ENCODE results near the gene OLFM2. TPM values are rescaled to one million over a fixed set of nuclear protein-coding genes. Genes with fewer than 3 reads are reported as not detected.

The OLFM2 gene
- total RNA-seq, 1 experiment from 2014 or later: 75.6 TPM

DNA sequence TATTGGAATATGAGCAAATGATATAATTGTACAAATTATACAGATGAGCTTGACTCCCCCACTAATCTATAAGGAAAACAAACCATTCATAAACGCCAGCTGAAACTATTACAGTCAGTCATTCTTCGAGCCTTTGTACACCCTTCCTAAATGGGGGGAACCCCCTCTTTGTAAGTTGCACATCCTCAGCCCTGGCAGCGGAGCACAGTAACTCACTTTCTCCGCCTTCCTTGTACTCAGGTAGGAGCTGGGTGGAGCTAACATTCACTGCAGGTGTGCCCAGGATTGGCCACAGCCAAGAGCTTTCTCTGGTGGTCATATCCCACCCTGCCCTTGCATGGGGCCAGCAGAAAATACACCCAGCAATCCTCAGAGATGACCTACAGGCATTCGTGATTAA lies 72.6 kb downstream of the OLFM2 start:
- no peak overlapping the region for H3K27ac ChIP-seq (ENCODE audit: insufficient read length, low read depth, low read length)
- no peak overlapping the region for H2BK120ac ChIP-seq (ENCODE audit: low read depth, low read length, poor library complexity, severe bottlenecking)
- no peak overlapping the region for H2BK20ac ChIP-seq (ENCODE audit: low read depth, low read length, poor library complexity, severe bottlenecking)
- H4K20me1 ChIP-seq (ENCODE audit: control insufficient read depth, insufficient read depth, insufficient read length): no peaks in the 10 kb centered on the region
- no peaks in the 10 kb centered on the region for H3K27me3 ChIP-seq (ENCODE audit: insufficient read depth, low read length)
- H3K9me3 ChIP-seq (ENCODE audit: control insufficient read depth, low read depth, low read length): no peaks in the 10 kb centered on the region
- Mint-ChIP-seq H3K4me3 (no peak overlapping the region), H3K27ac (peak overlapping the region in 2 of 3 experiments; percentile 21 to 36; a peak in 1 of 7 replicates), H3K4me1 (peaks cover 6 to 22% of the 10 kb centered on the region in 2 experiments), H3K36me3 (ENCODE audit: insufficient read depth in 1 of 3, low read depth in 3 of 3) (peaks cover 2 to 16% (median 14%) of the 10 kb centered on the region in 3 experiments; a peak in 6 of 7 replicates), H3K9me3 (no peaks in the 10 kb centered on the region), H3K27me3 (ENCODE audit: low read depth) (no peaks in the 10 kb centered on the region)
- no peak overlapping the region for H4K91ac ChIP-seq (ENCODE audit: insufficient read length, low read depth, low read length)
- no peak overlapping the region for H4K8ac ChIP-seq (replicated peaks; ENCODE audit: insufficient read length, low read depth, low read length)
- no peak overlapping the region for H2AFZ ChIP-seq (ENCODE audit: low read length)
- H2AK5ac ChIP-seq (ENCODE audit: insufficient read length, low read length): no peak overlapping the region
- WGBS (ENCODE audit: extremely low coverage, insufficient read length, low lambda C conversion rate): no CpG with 5 or more reads among the region's 5 CpGs
- H3K56ac ChIP-seq (ENCODE audit: insufficient read length, low read depth, low read length): no peak overlapping the region
- no peak for DNase-seq
- TF ChIP-seq, protein P1, sequence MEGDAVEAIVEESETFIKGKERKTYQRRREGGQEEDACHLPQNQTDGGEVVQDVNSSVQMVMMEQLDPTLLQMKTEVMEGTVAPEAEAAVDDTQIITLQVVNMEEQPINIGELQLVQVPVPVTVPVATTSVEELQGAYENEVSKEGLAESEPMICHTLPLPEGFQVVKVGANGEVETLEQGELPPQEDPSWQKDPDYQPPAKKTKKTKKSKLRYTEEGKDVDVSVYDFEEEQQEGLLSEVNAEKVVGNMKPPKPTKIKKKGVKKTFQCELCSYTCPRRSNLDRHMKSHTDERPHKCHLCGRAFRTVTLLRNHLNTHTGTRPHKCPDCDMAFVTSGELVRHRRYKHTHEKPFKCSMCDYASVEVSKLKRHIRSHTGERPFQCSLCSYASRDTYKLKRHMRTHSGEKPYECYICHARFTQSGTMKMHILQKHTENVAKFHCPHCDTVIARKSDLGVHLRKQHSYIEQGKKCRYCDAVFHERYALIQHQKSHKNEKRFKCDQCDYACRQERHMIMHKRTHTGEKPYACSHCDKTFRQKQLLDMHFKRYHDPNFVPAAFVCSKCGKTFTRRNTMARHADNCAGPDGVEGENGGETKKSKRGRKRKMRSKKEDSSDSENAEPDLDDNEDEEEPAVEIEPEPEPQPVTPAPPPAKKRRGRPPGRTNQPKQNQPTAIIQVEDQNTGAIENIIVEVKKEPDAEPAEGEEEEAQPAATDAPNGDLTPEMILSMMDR (conservative IDR thresholded peaks at IDR 0.05): no peak
- no peak overlapping the region for H2BK5ac ChIP-seq (ENCODE audit: insufficient read length, low read length)
- H3K79me1 ChIP-seq (ENCODE audit: insufficient read depth, low read depth, low read length, poor library complexity, severe bottlenecking): no peaks in the 10 kb centered on the region
- H3K4me2 ChIP-seq (ENCODE audit: insufficient read depth, insufficient read length, low read length): no peak overlapping the region
- H2BK15ac ChIP-seq (ENCODE audit: low read depth, low read length): no peak overlapping the region
- H3K23me2 ChIP-seq (ENCODE audit: insufficient read length, low read depth, low read length, poor library complexity, severe bottlenecking): no peaks in the 10 kb centered on the region
- no peak overlapping the region for H3K4ac ChIP-seq (ENCODE audit: low read depth, low read length)
- no peaks in the 10 kb centered on the region for H3K4me1 ChIP-seq (ENCODE audit: insufficient read depth, low read length)
- H2BK12ac ChIP-seq (ENCODE audit: insufficient read length, low read depth, low read length): no peak overlapping the region
- no peak overlapping the region for H4K5ac ChIP-seq (ENCODE audit: insufficient read length, low read depth, low read length)
- no peak overlapping the region for H3K23ac ChIP-seq (ENCODE audit: insufficient read length, low read depth, low read length)
- H3K9ac ChIP-seq (ENCODE audit: extremely low read depth, insufficient read length, low read length): no peak overlapping the region
- no peaks in the 10 kb centered on the region for H3K79me2 ChIP-seq (ENCODE audit: insufficient read depth, low read length)
- no peak overlapping the region for H3T11ph ChIP-seq (ENCODE audit: low read length)
- no peak overlapping the region for H3K18ac ChIP-seq (ENCODE audit: insufficient read length, low read depth, low read length)
- no peak overlapping the region for H3K14ac ChIP-seq (ENCODE audit: insufficient read depth, low read length)
